Measurements from ENCODE around the gene AP1AR. TPM values are rescaled to one million over a fixed set of nuclear protein-coding genes. Genes with fewer than 3 reads are reported as not detected.
"Not testable (repeated sequence)": the region's sequence is repeated elsewhere in the genome, so short reads cannot be mapped to it uniquely, and the experiment has no call there.

AP1AR gene
- total RNA-seq, 1 experiment from 2014 or later = 35.3 TPM

- DNase-seq (ENCODE audit: low read depth in 1 of 2, low spot score in 2 of 2) = no peak
- no peak overlapping the region for H3K27ac ChIP-seq
- peaks cover 25% of the 10 kb centered on the region for H3K4me1 ChIP-seq (replicated peaks)
- H3K9me3 ChIP-seq (replicated peaks) = no peaks in the 10 kb centered on the region
- no peak overlapping the region for H3K4me3 ChIP-seq
- H3K36me3 ChIP-seq = peaks cover 61% of the 10 kb centered on the region
- H3K27me3 ChIP-seq (replicated peaks) = no peaks in the 10 kb centered on the region
These were observed 47.7 kb downstream of the AP1AR start for GRCh38 chr4:112279025-112279881.

DNA sequence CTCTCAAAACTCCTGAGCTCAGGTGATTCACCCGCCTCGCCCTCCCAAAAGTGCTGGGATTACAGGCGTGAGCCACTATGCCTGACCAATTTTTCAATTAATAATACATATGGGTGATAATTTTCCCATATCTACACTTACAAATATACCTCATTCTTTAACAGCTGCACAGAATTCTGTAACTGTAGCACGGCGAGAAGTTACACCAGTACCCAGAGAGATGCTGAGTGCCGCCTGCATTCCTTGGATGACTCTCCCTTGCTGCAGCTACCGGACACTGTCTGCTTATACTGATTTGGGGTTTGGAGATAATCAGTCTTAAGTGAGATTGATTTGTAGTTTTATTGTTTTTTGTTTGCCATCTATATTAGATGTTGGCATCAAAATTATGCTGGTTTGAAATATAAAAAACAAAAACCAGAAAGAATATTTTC is 48.3 kb downstream of the AP1AR start:
- H3K9me3 ChIP-seq (replicated peaks) = no peaks in the 10 kb centered on the region
- H3K27ac ChIP-seq = no peak overlapping the region
- no peaks in the 10 kb centered on the region for H3K27me3 ChIP-seq (replicated peaks)
- H3K4me1 ChIP-seq (replicated peaks) = peaks cover 25% of the 10 kb centered on the region
- no peak for DNase-seq (ENCODE audit: low read depth in 1 of 2, low spot score in 2 of 2)
- peaks cover 57% of the 10 kb centered on the region for H3K36me3 ChIP-seq
- no peak overlapping the region for H3K4me3 ChIP-seq

GRCh38 chr4:112280386-112281056 is 48.9 kb downstream of the AP1AR start:
- Histone ChIP-seq H3K4me3 (no peak overlapping the region), H3K36me3 (peaks cover 50% of the 10 kb centered on the region), H3K9me3 (replicated peaks) (no peaks in the 10 kb centered on the region), H3K27ac (no peak overlapping the region), H3K4me1 (replicated peaks) (peaks cover 25% of the 10 kb centered on the region), H3K27me3 (replicated peaks) (no peaks in the 10 kb centered on the region)
- DNase-seq (ENCODE audit: low read depth in 1 of 2, low spot score in 2 of 2) = no peak

DNA sequence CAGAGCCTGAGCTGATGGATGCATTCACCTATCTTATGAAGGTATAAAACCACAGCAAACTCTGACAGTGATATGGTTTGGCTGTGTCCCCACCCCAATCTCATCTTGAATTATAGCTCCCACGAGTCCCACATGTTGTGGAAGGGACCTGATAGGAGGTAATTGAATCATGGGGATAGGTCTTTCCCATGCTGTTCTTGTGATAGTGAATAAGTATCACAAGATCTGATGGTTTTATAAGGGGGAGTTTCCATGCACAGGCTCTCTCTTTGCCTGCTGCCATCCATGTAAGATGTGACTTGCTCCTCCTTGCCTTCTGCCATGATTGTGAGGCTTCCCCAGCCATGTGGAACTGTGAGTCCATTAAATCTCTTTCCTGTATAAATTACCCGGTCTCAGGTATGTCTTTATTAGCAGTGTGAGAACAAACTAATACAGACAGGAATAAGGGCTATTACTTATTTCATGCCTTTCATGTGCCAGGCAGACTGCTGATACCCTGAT is 50.4 kb downstream of the AP1AR start:
- not testable (repeated sequence) for H3K27me3 ChIP-seq (replicated peaks); H3K9me3 ChIP-seq (replicated peaks); H3K27ac ChIP-seq; H3K4me3 ChIP-seq; DNase-seq (ENCODE audit: low read depth in 1 of 2, low spot score in 2 of 2)
- H3K4me1 ChIP-seq (replicated peaks) = peaks cover 25% of the 10 kb centered on the region
- peaks cover 39% of the 10 kb centered on the region for H3K36me3 ChIP-seq

DNA sequence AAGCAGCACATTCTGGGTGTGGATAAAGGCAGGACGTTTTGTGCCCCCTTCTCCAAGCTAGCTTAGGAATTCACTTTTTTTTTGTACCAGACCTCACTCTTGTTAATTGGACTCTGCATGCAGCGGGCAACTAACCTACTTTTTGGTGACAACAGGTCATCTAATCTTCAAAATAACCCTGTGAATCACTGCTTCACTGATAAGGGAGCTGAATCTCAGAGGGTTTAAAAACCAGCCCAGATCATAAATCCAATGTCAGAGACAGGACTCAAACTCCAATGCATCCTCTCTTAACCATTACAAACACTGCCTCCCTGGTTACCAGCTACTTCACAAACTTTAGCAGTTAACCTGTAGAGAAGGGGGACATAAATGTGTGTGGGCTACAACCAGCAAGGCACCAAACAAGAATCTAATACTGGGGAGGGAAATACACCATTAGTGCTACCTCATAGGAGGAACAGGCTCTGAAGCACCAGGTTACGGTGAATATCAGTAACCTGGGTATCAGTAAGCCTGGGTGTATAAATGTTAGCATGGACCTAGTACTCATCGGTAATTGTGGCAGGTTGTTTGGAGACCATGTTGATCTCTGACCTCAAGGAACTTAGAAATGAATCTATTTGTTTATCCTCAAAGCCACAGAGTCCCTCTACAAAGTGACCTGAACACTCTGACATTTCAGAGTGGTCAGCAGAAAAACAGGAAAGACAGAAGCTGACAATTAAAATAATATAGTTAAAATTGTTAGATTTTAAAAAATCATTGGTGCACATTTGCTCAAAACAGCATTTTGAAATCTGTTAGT is 51.5 kb downstream of the AP1AR start:
- Histone ChIP-seq H3K27me3 (replicated peaks) (no peaks in the 10 kb centered on the region), H3K27ac (no peak overlapping the region), H3K4me3 (no peak overlapping the region; the same call in 1 of the 2 replicates), H3K36me3 (peaks cover 27% of the 10 kb centered on the region), H3K9me3 (replicated peaks) (no peaks in the 10 kb centered on the region), H3K4me1 (replicated peaks) (peaks cover 25% of the 10 kb centered on the region)
- DNase-seq (ENCODE audit: low read depth in 1 of 2, low spot score in 2 of 2) = no peak

DNA sequence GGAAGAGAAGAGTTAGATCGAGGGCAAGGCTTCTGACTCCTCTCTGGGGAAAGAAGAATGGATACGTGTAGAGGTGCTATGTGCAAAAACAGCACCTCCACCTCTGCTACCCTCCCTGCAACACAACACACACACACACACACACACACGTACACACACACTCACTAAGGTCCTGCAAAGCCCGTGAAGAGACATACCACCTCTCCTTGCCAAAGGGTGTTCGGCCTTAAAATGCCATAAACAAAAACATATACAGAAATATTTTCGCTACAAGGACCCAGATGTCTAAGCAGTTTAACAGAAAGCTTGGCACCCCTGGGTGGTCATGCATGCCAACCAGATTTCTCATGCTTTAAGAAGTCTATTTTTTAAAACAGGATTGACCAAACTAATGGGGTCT is 52.6 kb downstream of the AP1AR start:
- no peaks in the 10 kb centered on the region for H3K9me3 ChIP-seq (replicated peaks)
- no peaks in the 10 kb centered on the region for H3K27me3 ChIP-seq (replicated peaks)
- peak overlapping the region; percentile 7; the same call in 1 of the 2 replicates for H3K27ac ChIP-seq
- peak overlapping the region; percentile 66 for H3K4me3 ChIP-seq
- peak in 1 of 2 experiments; percentile 48 for DNase-seq (ENCODE audit: low read depth in 1 of 2, low spot score in 2 of 2)
- peaks cover 24% of the 10 kb centered on the region for H3K36me3 ChIP-seq
- H3K4me1 ChIP-seq (replicated peaks) = peaks cover 23% of the 10 kb centered on the region

DNA sequence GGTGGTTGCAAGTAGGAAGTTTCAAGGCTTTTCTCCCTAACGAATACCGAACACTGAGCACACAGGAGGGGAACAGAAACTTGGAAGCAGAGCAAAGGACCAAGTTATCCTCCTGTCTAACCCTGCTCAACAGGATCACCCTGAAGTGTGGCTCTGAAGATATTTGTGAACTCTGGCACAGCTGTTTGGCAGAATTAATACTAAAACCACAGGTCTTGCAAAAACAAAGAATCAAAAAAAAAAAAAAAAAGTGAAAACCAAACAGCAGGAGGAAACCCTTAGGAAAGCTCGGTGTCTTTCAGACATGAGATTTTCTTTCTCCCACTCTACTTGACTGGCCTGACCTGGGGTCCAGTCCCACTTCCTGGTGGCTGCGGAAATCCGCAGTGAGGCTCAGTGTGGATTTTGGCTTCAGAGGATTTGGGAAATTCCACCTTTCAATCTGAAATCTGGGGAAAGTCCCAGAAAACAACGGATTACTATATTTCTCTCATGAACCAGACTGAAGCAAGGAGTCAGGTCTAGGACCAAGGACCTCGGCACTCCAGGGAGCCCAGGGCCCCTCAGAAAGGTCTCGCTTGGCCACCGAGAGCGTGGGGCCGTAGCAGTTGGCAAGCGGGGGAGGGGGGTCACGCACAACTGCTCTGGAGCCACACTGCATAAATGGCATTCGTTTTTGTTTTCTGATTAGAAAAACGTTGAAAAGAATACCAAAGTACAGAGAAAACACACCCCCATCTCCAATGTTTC is 53.2 kb downstream of the AP1AR start:
- Histone ChIP-seq H3K27ac (peak overlapping the region; percentile 72), H3K4me1 (replicated peaks) (peaks cover 16% of the 10 kb centered on the region), H3K27me3 (replicated peaks) (no peaks in the 10 kb centered on the region), H3K9me3 (replicated peaks) (no peaks in the 10 kb centered on the region), H3K4me3 (peak overlapping the region; percentile 66), H3K36me3 (peaks cover 24% of the 10 kb centered on the region)
- peak in 1 of 2 experiments; percentile 52 for DNase-seq (ENCODE audit: low read depth in 1 of 2, low spot score in 2 of 2)

DNA sequence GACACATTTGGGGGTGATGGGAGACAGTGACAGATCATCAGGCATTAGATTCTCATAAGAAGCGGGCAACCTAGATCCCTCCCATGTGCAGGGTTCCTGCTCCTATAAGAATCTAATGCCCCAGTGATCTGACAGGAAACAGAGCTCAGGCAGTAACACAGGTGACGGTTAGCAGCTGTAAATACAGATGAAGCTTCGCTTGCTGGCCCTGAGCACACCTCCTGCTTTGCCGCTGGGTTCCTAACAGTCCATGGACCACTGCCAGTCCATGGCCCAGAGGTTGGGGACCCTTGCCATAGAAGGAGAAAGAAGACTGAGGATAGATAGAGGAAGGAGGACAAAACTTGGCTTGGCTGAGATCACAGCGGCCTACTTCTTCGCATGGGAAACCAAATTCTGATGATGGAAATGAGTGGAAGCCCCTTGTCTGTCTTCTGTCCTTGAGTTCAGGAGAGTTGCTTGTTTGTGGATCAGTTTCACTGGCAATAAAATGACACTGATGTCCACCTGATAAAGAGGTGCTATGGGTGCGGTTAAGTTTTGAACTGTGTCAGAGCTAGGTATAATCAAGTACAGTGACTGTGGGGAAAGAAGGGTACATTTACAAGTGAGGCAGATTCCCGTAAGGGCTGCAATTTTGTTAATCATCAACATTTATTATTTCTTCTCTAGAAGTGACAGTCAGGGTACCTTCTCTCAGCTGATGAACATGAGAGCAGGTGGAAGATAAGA is 55.8 kb downstream of the AP1AR start:
- Histone ChIP-seq H3K36me3 (0 out of 2 replicates have a peak, but pooled peaks cover 9% of the 10 kb centered on the region), H3K27ac (no peak overlapping the region), H3K27me3 (replicated peaks) (no peaks in the 10 kb centered on the region), H3K9me3 (replicated peaks) (no peaks in the 10 kb centered on the region), H3K4me1 (replicated peaks) (peaks cover 14% of the 10 kb centered on the region), H3K4me3 (no peak overlapping the region)
- no peak for DNase-seq (ENCODE audit: low read depth in 1 of 2, low spot score in 2 of 2)

DNA sequence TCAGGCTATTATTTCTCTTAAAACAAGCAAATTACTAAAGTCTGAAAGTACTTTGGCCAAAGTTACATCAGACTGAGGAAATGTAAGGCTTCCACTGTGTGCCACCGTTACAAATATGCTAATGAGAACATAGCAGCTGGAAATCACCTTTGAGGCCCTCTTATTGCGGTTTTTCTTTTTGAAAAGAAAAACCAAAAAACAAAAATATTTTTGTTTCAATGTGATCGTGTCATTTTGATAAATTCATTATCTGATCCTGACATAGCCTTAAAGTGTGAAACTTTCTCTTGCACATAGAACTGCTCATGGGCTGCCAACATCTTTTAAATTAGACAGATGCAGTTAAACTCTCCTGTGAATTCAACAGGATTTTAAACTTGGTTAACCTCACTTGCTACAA is 56.9 kb downstream of the AP1AR start:
- Histone ChIP-seq H3K4me3 (no peak overlapping the region), H3K9me3 (replicated peaks) (no peaks in the 10 kb centered on the region)

DNA sequence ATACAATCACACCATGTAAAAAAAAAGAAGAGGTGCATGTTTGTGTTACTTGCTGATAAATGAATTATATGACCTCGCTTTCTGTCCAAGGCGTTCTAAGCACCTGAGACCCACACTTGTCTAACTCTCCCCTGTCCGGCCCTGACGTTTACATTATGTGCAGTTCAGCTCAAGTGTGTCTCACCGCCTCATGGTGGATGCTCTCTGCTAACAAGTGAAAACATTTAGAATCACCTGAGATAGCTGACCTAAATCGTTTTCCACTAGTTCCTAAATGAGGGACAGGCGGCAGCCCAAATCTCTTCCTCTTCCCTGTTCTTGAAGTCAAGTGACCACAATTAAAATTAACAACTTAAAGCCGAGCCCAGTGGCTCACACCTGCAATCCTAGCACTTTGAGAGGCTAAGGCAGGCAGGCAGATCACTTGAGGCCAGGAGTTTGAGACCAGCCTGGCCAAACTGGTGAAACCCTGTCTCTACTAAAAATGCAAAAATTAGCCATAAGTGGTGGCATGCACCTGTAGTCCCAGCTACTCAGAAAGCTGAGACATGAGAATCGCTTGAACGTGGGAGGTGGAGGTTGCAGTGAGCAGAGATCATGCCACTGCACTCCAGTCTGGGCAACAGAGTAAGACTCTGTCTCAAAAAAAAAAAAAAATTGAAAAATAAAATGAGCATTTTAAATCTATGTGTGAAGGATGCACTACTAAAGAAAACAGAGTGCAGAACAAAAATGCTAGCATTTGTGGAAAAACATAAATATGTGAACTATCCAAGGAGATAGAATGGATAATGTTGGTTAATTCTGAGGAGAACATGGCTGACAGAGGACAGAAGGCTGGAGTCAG is 58.0 kb downstream of the AP1AR start:
- no peak for DNase-seq (ENCODE audit: low read depth in 1 of 2, low spot score in 2 of 2)
- H3K27me3 ChIP-seq (replicated peaks) = no peaks in the 10 kb centered on the region
- H3K36me3 ChIP-seq = no peaks in the 10 kb centered on the region
- H3K4me1 ChIP-seq (replicated peaks) = no peaks in the 10 kb centered on the region
- H3K27ac ChIP-seq = no peak overlapping the region
- H3K9me3 ChIP-seq (replicated peaks) = no peaks in the 10 kb centered on the region
- H3K4me3 ChIP-seq = no peak overlapping the region

More for the DNA sequence above, 56.9 kb downstream of the AP1AR start:
- no peaks in the 10 kb centered on the region for H3K27me3 ChIP-seq (replicated peaks)
- peaks cover 7% of the 10 kb centered on the region for H3K4me1 ChIP-seq (replicated peaks)
- DNase-seq (ENCODE audit: low read depth in 1 of 2, low spot score in 2 of 2) = no peak
- no peaks in the 10 kb centered on the region for H3K36me3 ChIP-seq
- H3K27ac ChIP-seq = no peak overlapping the region

DNA sequence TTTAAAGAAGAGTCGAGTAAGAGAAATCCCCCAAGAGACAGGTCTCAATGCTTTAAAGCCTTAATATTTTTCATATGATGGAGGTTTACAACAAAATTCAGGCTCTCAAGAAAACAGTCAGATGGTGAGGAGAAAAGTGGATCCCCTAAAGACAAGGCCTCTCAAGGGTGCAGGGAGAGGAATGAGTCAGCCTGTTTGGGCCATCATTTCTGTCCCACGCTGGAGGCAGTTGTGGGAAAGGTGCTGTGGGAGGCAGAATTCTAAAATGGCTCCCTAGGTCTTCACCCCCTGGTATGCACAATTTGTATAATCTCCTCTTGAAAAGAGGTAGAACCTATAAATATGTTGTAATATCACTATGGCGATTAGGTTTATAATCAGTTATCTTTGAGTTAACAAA is 58.8 kb downstream of the AP1AR start:
- Histone ChIP-seq H3K27ac (no peak overlapping the region), H3K4me1 (replicated peaks) (no peaks in the 10 kb centered on the region), H3K36me3 (no peaks in the 10 kb centered on the region), H3K4me3 (no peak overlapping the region), H3K9me3 (replicated peaks) (no peaks in the 10 kb centered on the region), H3K27me3 (replicated peaks) (no peaks in the 10 kb centered on the region)
- no peak for DNase-seq (ENCODE audit: low read depth in 1 of 2, low spot score in 2 of 2)

Data from SJSA1 (cell line).